GM21381 (cell line): ENCODE measurements around the gene PASD1.
"Not testable (repeated sequence)": the region's sequence is repeated elsewhere in the genome, so short reads cannot be mapped to it uniquely, and the experiment has no call there.

Experiments used
- ATAC-seq: cut with Tn5 transposase; IDR thresholded peaks from one replicate; pipeline ENCODE4 v1.9.1; 2021; ENCODE audit warnings: mild to moderate bottlenecking, moderate library complexity; ENCODE audit not compliant: unreplicated experiment

Gene PASD1, protein sequence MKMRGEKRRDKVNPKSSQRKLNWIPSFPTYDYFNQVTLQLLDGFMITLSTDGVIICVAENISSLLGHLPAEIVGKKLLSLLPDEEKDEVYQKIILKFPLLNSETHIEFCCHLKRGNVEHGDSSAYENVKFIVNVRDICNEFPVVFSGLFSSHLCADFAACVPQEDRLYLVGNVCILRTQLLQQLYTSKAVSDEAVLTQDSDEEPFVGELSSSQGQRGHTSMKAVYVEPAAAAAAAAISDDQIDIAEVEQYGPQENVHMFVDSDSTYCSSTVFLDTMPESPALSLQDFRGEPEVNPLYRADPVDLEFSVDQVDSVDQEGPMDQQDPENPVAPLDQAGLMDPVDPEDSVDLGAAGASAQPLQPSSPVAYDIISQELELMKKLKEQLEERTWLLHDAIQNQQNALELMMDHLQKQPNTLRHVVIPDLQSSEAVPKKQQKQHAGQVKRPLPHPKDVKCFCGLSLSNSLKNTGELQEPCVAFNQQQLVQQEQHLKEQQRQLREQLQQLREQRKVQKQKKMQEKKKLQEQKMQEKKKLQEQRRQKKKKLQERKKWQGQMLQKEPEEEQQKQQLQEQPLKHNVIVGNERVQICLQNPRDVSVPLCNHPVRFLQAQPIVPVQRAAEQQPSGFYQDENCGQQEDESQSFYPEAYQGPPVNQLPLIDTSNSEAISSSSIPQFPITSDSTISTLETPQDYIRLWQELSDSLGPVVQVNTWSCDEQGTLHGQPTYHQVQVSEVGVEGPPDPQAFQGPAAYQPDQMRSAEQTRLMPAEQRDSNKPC

DNA sequence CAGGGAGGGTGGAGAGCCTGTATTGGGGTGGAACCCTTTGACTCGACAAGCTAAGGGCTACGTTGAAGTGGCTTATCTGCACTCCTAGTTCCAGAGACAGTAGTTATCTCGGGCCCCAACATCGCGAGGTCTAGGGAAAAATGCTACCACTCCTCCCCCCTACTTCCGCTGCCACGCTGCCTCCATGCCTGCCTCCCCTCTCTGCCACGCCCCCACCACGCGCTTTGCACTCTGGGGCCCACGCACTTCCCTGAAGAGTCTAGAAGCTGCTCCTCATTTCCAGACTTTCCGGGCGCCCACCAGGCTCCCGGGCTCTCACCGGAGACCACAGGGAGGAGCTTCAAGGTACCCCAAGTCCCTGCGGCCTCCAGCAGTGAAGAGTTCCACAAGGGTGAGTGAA lies at the start of gene PASD1:
TSS of gene PASD1 (plus strand) at position 227 of the 400 bp plus-strand sequence. CDS start 37,879 bp downstream, outside the sequence.
- ATAC-seq: no peak

DNA sequence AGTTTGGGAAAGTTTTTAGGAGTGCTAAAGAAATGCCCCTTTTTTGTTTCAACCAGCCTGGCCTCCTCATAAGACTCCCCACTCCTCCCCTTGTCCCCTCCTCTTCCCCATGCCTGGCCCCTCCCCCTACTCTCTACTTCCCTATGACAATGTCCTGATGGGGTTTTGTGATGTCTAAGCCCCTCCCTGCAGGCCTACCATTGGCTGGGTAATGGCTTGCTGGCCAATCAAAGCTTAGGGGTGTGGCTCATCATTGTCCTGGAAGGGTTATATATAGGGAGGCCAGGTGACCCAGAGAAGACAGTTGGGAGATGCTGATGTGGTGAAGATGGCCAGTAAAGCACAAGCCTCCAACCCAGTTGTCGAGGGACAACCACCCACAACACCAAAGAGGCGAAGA lies 48.2 kb upstream of the PASD1 start:
- no peak for ATAC-seq

DNA sequence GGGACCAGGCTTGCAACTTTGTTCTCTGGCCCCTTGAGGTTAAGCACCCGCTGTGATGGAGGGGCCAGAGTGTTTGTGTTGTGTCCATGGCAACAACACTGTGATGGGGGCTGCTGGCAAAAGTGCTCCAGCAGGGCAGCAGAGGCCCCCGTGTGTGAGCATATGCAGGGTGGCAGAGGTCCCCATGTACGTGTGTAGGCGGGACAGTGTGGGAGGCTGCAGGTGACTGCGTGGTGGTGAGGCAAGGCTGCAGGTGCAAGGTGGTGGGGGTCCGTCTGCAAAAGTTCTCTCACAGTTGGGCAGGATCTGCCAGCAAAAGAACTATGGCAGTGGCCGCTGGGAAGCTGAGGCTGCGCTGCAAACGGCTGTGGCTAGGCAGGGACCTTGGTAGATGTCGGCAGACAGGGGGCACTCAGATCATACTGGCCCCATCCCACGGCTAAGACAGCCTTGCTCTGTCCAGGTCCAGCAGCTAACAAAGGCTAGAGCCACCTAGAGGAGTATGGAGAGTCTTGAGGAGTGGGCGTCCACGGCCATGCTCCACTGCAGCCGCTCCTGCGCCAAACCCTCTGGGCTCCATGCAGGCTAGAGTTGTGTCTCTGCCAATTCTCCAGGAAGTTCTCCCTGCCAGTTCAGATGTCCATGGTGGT lies 46.8 kb upstream of the PASD1 start:
- no peak for ATAC-seq

DNA sequence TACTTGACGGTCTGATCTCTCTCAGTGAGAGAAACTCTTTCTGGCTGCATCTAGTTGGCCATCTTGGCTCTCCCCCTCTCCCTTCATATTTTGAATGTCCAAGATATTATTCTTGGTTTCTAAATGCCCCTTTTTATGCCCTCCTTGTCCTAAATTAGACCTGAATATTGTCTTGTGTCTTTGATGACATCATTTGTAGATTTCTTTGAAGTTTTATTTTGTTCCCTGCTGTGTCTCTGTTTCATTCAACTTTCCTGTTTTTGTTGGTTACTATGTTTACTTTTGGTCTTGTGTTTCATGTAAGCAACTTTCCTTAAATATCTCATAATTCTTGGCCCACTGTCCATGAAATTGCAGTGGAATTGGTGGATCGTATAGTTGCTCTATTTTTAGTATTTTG lies 46.1 kb upstream of the PASD1 start:
- ATAC-seq: no peak

DNA sequence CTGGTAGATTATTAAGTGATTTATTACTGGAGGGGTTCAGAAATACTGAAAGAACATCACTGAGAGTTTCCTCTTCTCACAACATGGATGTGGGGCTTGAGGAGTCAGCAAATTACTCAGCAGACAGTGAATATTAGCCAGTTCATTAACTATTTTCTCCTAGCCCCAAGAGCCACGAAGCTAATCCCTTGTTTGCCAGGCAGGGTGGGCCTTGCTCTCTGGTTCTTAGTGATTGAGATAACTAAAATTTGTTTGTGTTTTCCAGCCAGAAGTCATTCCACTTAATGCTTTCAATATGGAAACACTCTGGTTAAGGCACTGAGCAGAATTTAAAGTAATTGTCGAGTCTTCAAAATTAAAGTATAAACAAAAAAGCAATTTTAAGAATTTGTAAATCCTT lies 40.1 kb upstream of the PASD1 start:
- ATAC-seq: no peak

DNA sequence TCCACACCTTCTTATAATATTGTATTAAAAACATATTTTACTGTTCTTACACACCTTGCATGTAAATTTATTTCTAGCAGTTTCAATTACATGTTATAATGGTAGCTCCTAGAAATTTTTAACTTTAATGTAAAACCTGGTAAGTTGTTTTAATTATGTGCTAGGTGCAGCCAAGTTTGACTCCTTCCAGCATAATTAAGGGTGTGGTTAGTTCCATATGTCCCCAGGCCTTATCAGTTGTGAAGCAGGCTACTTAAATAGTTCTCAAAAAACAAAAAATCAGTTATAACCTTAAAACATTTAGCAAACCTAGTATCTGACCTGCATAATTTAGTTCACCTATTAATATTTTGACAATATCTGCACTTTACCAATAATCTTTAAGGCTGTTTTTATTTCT lies 26.9 kb upstream of the PASD1 start:
- ATAC-seq: no peak

DNA sequence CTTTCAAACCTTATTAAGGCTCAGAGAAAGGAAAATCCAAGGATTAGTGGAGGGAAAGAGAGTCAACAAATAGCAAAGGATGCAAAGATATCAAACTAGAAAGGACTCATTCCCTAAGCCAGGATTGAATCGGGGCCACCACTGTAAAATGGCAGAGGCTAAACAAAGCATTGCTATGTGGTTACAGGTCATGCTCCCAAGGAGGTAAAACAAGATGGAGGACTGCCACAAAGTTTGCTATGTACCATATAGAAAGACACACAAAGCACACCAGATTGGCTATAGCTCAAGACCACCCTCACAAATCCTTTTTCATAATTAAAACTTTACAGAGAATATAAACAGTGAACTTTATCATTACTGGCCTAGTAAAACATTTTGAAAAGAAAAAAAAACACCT lies 25.9 kb upstream of the PASD1 start:
- ATAC-seq: no peak

DNA sequence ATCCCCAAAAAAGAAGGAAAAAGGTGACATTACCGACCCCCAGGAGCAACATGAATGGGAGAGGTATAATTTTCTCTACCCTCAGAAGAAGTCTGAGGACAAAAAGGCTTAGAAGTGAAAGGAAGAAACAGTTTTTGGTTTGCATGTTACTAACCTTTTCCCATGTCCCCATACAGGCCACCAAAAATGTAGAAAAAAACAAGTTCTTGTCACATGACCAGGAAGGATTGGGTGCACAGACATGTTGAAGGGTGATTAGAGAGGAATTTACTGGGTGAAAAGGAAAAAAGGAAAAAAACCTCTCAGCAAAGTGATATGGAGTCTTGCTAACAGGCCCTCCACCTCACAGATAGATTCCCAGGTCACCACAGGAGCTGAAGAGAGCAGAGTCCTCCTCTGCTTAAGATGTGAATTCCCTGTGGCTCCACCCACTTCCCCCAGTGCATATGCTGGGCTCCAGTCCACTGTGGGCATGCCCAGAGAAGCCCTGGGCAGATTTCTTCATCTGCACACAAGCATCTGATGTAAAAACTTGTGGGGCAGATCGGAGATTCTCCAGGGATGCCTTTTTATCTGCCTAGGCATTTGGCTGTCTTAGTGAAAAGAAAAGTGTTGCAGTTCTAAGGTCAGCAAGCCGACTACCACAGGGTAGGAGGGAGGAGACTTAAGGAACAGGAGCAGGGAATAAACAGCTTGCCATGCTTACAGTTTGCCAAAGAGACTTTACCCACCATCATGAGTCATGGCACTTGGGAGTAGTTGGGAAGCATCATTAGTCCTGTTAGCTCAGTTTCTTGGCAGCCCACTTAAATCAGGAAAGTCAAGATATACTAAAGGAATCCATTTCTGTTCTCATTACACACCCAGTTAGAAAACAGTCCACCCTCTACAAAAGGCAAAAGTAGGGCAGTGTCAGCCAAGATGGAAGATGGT lies 25.0 kb upstream of the PASD1 start:
- no peak for ATAC-seq

DNA sequence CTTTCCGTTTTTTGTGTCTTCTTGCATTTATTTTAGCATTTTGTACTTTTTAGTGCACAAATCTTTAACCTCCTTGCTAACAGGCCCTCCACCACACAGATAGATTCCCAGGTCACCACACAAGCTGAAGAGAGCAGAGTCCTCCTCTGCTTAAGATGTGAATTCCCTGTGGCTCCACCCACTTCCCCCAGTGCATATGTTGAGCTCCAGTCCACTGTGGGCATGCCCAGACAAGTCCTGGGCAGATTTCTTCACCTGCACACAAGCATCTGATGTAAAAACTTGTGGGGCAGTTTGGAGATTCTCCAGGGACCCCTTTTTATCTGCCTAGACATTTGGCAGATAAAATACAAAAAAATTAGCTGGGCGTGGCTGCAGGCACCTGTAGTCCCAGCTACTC lies 19.8 kb upstream of the PASD1 start:
- ATAC-seq: peak; percentile 79

DNA sequence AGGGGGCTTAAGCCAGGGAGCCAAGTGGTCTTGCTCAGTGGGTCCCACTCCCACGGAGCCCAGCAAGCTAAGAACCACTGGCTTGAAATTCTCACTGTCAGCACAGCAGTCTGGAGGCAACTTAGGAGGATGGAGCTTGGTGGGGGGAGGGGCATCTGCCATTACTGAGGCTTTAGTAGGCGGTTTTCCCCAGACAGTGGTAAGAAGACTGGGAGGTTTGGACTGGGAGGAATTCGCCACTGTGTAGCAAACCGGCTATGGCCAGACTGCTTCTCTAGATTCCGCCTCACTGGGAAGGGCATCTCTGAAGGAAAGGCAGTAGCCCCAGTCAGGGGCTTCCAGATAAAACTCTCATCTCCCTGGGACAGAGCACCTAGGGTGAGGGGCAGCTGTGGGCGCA lies 17.2 kb upstream of the PASD1 start:
- not testable (repeated sequence) for ATAC-seq

DNA sequence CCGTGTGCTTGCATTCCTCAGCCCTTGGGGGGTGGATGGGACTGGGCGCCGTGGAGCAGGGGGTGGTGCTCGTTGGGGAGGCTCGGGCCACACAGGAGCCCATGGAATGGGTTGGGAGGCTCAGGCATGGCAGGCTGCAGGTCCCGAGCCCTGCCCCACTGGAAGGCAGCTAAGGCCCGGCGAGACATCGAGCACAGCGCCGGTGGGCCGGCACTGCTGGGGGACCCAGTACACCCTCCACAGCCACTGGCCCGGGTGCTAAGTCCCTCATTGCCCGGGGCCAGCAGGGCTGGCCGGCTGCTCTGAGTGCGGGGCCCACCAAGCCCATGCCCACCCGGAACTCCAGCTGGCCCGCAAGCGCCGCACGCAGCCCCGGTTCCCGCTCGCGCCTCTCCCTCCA lies 12.3 kb upstream of the PASD1 start:
- not testable (repeated sequence) for ATAC-seq

DNA sequence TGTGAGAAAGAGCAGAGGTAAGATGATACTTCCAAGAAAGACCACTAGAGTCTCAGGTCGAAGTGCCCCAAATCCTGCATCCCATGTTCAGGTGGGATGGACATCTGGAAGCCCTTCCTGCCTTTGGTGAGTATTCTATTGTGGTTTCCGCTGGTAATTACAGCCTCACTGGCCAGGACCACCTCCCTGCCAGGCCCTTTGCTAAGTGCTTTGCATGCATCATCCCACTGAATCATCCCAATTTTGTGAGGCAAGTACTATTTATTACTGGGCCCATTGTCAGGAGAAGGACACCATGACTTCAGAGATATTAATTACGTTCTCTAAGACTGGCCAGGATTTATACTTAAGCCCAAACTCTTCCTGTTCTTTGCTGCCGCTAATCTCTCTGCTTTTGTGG lies 10.7 kb upstream of the PASD1 start:
- ATAC-seq: no peak

DNA sequence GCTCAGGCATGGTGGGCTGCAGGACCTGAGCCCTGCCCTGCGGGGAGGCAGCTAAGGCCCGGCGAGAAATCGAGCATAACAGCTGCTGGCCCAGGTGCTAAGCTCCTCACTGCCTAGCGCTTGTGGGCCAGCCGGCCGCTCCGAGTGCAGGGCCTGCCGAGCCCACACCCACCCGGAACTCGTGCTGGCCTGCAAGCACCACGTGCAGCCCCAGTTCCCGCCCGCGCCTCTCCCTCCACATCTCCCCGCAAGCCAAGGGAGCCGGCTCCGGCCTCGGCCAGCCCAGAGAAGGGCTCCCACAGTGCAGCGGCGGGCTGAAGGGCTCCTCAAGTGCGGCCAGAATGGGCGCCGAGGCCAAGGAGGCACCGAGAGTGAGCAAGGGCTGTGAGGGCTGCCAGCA lies 8.2 kb upstream of the PASD1 start:
- not testable (repeated sequence) for ATAC-seq

DNA sequence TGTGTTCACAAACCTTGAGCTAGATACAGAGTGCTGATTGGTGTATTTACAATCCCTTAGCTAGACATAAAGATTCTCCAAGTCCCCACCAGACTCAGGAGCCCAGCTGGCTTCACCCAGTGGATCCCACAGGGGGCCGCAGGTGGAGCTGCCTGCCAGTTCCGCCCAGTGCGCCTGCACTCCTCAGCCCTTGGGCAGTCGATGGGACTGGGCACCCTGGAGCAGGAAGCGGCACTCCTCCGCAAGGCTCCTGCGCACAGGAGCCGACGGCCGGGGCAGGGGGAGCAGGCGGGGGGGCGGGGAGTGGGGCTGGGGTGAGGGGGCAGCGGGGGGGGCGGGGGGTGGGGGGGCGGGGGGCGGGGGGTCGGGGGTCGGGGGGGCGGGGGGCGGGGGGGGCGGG lies 990 bp upstream of the PASD1 start:
- not testable (repeated sequence) for ATAC-seq

DNA sequence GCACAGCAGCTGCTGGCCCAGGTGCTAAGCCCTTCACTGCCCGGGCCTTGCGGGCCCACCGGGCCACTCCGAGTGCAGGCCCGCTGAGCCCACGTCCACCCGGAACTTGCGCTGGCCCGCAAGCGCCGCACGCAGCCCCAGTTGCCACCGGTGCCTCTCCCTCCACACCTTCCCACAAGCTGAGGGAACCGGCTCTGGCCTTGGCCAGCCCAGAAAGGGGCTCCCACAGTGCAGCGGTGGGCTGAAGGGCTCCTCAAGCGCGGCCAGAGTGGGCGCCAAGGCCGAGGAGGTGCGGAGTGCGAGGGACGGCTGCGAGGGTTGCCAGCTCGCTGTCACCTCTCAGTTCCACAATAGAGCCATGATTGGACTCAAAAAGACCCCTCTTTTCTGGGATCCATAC lies 472 bp upstream of the PASD1 start:
- ATAC-seq: not testable (repeated sequence)

DNA sequence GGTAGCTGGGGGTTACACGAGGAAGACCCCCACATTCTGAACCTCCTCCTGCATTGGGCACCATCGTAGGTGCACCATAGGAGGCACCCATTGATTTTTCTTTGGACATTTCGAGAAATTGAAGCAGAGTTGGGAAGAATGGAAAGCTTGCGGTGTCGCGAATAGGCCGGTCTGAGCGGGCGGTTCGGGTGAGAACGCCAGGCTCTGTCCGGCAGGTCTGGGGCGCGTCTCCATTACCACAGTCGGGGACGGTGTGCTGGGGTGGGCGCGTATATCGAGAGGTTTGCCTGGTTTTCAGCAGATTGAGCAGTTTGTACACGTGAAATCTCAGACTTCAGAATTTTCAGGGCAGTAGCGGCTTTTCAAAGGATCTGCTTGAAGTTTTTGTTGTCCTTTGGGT lies 560 bp downstream of the PASD1 start:
- no peak for ATAC-seq

DNA sequence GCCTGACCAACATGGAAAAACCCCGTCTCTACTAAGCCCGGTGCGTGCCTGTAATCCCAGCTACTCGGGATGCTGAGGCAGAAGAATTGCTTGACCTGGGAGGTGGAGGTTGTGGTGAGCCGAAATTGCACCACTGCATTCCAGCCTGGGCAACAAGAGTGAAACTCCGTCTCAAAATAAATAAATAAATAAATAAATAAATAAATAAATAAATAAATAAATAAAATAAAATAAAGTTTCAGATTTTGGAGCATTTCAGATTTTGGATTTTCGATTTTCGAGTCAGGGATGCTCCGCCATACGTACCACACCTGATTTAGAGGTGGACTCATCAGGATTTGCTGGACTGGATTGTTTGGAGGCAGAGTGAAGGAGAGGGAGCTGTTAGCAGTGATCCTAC lies 3.4 kb downstream of the PASD1 start:
- not testable (repeated sequence) for ATAC-seq

DNA sequence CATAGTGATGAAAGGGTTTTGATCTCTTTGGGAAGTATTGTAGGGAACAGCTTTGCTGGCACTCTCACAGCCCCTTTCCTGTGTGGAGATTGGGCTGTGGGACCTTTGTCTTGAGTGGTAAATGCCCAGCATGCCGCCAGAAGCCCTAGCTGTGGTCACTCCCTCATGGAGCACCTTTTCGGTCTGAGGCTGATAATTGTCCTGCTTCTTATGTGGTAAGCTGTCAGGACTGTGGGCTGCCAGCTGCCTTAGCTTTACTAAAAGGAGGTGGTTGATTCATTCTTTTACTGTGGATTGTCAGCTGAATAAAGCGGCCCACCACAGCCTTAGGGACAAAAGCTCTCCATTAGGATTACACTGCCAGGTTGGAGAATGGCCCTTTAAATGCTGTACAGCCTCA lies 7.1 kb downstream of the PASD1 start:
- no peak for ATAC-seq

DNA sequence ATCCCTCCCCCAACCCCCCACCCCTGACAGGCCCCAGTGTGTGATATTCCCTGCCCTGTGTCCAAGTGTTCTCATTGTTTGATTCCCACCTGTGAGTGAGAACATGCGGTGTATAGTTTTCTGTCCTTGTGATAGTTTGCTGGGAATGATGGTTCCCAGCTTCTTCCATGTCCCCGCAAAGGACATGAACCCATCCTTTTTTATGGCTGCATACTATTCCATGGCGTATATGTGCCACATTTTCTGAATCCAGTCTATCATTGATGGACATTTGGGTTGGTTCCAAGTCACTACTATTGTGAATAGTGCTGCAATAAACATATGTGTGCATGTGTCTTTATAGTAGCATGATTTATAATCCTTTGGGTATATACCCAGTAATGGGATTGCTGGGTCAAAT lies 29.9 kb downstream of the PASD1 start:
- not testable (repeated sequence) for ATAC-seq

DNA sequence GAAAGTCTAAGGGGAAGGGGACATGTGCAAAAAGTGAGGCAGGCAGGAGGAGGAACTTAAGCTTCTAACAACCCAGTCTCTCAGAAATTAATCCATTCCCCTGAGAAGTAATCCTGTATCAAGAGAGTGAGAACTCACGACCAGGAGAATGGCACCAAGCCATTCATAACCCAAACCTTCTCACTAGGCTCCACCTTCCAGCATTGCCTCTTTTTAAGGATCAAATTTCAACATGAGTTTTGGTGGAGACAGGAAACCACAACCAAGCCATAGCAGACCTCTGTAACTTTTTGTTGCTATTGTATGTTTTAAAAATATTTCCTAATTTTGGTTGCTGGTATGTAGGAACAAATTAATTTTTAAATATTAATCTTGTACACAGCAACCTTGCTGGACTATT lies 32.8 kb downstream of the PASD1 start:
- no peak for ATAC-seq

DNA sequence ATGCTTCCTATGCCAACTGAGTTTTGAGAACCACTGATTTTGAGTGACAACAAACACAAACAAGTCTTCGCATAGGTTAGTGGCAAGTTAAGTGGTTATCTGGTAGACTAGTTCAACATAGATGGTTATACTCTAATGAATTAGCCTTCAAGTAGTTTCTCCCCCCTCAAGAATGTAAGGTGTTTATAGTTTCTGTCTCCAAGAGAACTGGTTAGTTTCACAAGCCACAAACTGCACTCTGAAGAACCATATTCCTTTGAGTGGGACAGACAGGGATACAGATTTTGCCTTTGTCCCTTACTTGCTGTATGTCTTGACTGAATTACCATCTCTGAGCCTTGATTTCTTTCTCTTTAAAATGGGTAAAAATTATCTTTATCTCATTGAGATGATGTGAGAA lies 41.5 kb downstream of the PASD1 start:
- no peak for ATAC-seq
